ENCODE results near the gene OR51B5. TPM values are rescaled to one million over a fixed set of nuclear protein-coding genes. Genes with fewer than 3 reads are reported as not detected.

Gene OR51B5
- polyA plus RNA-seq, 1 of the 3 experiments (the other 2 are of a cell fraction): 0.15 TPM

Small RNA genes lying within 50 kb of the gene (small RNA-seq; reads per million reads assigned to genes)
- gene AC104389.3: 0 reads per million in 7 experiments

Other genes starting within 250 kb of the OR51B5 start
- not detected in 2 replicates for gene OR52A5, start 205.2 kb downstream of the OR51B5 start, polyA plus RNA-seq (2012; rRNA removed)
- gene OR52A1, start 188.8 kb downstream of the OR51B5 start, polyA plus RNA-seq (2012; rRNA removed): not detected in 2 replicates
- not detected in 2 replicates for gene OR51V1, start 142.8 kb downstream of the OR51B5 start, polyA plus RNA-seq (2012; rRNA removed)
- gene HBB, start 116.5 kb downstream of the OR51B5 start, polyA plus RNA-seq (2012; rRNA removed): not detected in 2 replicates
- not detected in 2 replicates for gene HBD, start 109.0 kb downstream of the OR51B5 start, polyA plus RNA-seq (2012; rRNA removed)
- gene HBG1, start 93.7 kb downstream of the OR51B5 start, polyA plus RNA-seq (2012; rRNA removed): not detected in 2 replicates
- 0.33 TPM in 1 of 2 replicates, not detected in the other for gene HBG2, start 88.7 kb downstream of the OR51B5 start, polyA plus RNA-seq (2012; rRNA removed)
- 2.4 TPM in 2 replicates for gene HBE1, start 73.6 kb downstream of the OR51B5 start, polyA plus RNA-seq (2012; rRNA removed)
- 0.07 and 0.29 TPM in 2 replicates for gene OR51B4, start 41.6 kb downstream of the OR51B5 start, polyA plus RNA-seq (2012; rRNA removed)
- not detected in 2 replicates for gene OR51B2, start 19.2 kb downstream of the OR51B5 start, polyA plus RNA-seq (2012; rRNA removed)
- not detected in 2 replicates for gene OR51B6, start 8.0 kb upstream of the OR51B5 start, polyA plus RNA-seq (2012; rRNA removed)
- gene OR51M1, start 40.3 kb upstream of the OR51B5 start, polyA plus RNA-seq (2012; rRNA removed): not detected in 2 replicates
- gene OR51Q1, start 78.6 kb upstream of the OR51B5 start, polyA plus RNA-seq (2012; rRNA removed): not detected in 2 replicates
- 0.08 TPM in 1 of 2 replicates, not detected in the other for gene OR51I1, start 98.0 kb upstream of the OR51B5 start, polyA plus RNA-seq (2012; rRNA removed)
- gene OR51I2, start 105.8 kb upstream of the OR51B5 start, polyA plus RNA-seq (2012; rRNA removed): not detected in 2 replicates
- not detected in 2 replicates for gene OR52D1, start 145.2 kb upstream of the OR51B5 start, polyA plus RNA-seq (2012; rRNA removed)
- not detected in 2 replicates for gene UBQLN3, start 166.4 kb upstream of the OR51B5 start, polyA plus RNA-seq (2012; rRNA removed)
- 0.03 and 0.10 TPM in 2 replicates for gene UBQLNL, start 173.2 kb upstream of the OR51B5 start, polyA plus RNA-seq (2012; rRNA removed)
- not detected in 2 replicates for gene OR52H1, start 205.0 kb upstream of the OR51B5 start, polyA plus RNA-seq (2012; rRNA removed)
- not detected in 2 replicates for gene OR52B6, start 237.4 kb upstream of the OR51B5 start, polyA plus RNA-seq (2012; rRNA removed)

All from SK-N-SH (cell line).